OCI-LY3 (cell line): ENCODE results near the gene LMX1B.

ENCODE experiments used
- CTCF ChIP-seq: fragments of 200-600, 300-600 bp; sonication (generic); IDR thresholded peaks from 2 replicates; pipeline ENCODE4 v1.5.1; 2014; ENCODE audit warnings: antibody characterized with exemption, low read length, low read depth
- EZH2phosphoT487 ChIP-seq: fragments of 200-600 bp; shearing (Covaris generic); IDR thresholded peaks from 2 replicates; pipeline ENCODE4 v1.6.1; 2018; ENCODE audit warnings: antibody characterized with exemption, mixed run types, low read depth

DNA sequence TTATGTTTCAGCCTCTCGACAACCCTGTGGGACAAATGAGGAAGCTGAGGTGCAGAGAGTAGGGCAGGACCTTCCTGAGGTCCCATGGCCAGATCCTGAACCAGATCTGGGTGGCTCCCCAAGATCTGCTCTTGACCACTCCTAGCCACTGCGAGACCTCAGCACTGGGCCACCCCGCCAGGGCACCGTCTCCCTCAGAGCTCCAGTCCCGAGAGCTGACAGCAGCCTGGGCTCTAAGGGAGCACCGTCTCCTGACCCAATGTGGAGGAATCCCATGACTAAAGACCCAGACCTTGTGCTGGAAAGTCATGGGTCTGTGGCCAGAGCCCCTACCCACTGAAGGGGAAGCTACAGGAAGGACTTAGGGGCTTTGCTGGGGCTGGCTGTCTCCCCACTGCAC, 4.5 kb upstream of the LMX1B start:
- TF ChIP-seq CTCF = no peak
- TF ChIP-seq EZH2phosphoT487 = no peak
